Immature natural killer cell (primary cell): Measurements from ENCODE around the gene PARP1. TPM values are rescaled to one million over a fixed set of nuclear protein-coding genes. Genes with fewer than 3 reads are reported as not detected.

ENCODE experiments used
- DNase-seq, 3 donors: peaks; one replicate each; pipeline ENCODE4 v3.0.0; 2022; ENCODE audit warnings: mixed read lengths in 1 of 3
- H3K27ac Mint-ChIP-seq, 6 donors: one replicate each; pipeline ENCODE4 v1.8.0; 2020; ENCODE audit warnings: mixed read lengths in 6 of 6, mild to moderate bottlenecking in 5 of 6, inconsistent platforms in 4 of 6, moderate library complexity in 3 of 6
- H3K27me3 Mint-ChIP-seq, 3 donors: one replicate each; pipeline ENCODE4 v1.8.0; 2020 to 2021; ENCODE audit warnings: low read depth in 3 of 3, mild to moderate bottlenecking in 3 of 3, mixed read lengths in 3 of 3, moderate library complexity in 3 of 3, inconsistent platforms in 1 of 3
- H3K36me3 Mint-ChIP-seq, 3 donors: one replicate each; pipeline ENCODE4 v1.8.0; 2020; ENCODE audit warnings: mixed read lengths in 3 of 3, inconsistent platforms in 2 of 3, mild to moderate bottlenecking in 2 of 3
- H3K4me1 Mint-ChIP-seq, 2 donors: one replicate each; pipeline ENCODE4 v1.8.0; 2020; ENCODE audit warnings: inconsistent platforms in 2 of 2, mild to moderate bottlenecking in 2 of 2, mixed read lengths in 2 of 2, moderate library complexity in 1 of 2
- H3K4me3 Mint-ChIP-seq, 5 donors: one replicate each; pipeline ENCODE4 v1.8.0; 2020; ENCODE audit warnings: mild to moderate bottlenecking in 5 of 5, mixed read lengths in 5 of 5, inconsistent platforms in 3 of 5, moderate library complexity in 3 of 5
- H3K9me3 Mint-ChIP-seq, 6 donors: one replicate each; pipeline ENCODE4 v1.8.0; 2020; ENCODE audit warnings: mild to moderate bottlenecking in 6 of 6, mixed read lengths in 6 of 6, inconsistent platforms in 4 of 6, moderate library complexity in 3 of 6
- polyA plus RNA-seq, 3 donors: library from polyadenylated mRNA; unstranded; fragments of 300-500 nt; fragmentation: Illumina TruSeq; gene quantifications; one replicate each; pipeline ENCODE4 v1.2.3, GENCODE V29; 2021

Gene PARP1
- polyA plus RNA-seq, 3 donors from 2014 or later: 36.7 to 130 (median 63.2) TPM

DNA sequence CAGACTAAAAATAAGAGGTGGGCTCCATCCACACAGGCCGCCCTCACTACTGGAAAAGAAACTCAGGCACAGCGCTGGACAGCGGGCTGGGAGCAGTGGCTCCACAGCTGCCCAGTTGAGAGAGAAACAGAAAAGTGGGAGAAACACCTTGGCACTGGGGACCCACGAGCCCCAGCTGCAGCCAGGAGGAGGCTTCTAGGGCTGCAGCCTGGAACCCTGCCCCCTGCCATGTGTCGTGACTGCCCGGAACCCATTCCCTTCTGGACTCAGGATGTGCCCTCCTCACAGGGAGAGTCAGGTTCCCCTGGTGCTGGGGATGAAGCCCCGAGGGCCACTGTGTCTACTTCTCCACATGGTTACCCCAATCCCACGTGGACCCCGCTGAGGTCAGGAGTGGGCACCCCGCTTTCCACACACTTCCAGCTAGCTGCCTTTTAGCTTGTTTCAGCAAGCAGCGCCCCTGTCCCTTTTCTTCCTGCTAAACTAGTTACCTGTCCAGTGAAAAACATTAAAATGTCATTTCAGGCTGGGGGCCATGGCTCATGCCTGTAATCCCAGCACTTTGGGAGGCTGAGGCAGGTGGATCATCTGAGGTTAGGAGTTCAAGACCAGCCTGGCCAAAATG is 35.9 kb downstream of the PARP1 start:
- H3K27me3 Mint-ChIP-seq: peaks cover 0 to 2% (median 0%) of the 10 kb centered on the region in 3 donors
- H3K4me1 Mint-ChIP-seq: no peaks in the 10 kb centered on the region
- H3K4me3 Mint-ChIP-seq: no peak overlapping the region
- no peak for DNase-seq
- H3K36me3 Mint-ChIP-seq: peaks cover 15 to 66% (median 34%) of the 10 kb centered on the region in 3 donors
- H3K9me3 Mint-ChIP-seq: no peaks in the 10 kb centered on the region
- peak overlapping the region in 1 of 6 donors; percentile 48 for H3K27ac Mint-ChIP-seq

DNA sequence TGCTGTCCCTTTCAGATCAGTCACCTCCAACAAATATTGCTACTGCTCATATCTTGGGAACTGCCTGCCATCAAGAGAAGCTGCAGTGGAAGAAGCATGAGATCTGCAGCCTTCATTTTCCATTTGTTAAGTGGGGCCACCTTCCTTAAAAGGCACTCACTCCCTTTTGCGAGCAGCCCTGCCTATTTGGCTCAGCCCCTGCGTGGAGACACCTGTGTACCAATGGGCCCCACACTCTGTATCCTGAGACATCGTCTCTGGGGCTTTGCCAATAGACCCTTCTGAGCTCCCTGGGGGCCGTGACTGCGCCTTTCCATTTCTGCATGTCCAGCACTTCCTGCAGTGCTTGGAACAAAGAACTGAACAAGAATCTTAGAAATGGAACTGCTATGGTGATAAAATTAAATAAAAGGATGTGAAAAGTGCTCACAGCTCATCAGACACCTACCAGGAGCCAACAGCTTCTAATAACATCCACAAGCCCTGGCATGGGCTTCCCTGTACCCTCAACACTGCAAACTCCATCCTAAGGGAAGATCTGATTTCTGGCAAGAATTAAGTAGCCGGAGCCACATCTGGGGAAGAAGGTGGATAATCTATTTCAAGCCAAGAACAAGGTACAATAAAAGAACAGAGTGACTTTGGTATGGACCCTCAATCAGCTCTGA is 36.7 kb downstream of the PARP1 start:
- Mint-ChIP-seq H3K36me3 (peaks cover 11 to 59% (median 31%) of the 10 kb centered on the region in 3 donors), H3K4me1 (no peaks in the 10 kb centered on the region)

DNA sequence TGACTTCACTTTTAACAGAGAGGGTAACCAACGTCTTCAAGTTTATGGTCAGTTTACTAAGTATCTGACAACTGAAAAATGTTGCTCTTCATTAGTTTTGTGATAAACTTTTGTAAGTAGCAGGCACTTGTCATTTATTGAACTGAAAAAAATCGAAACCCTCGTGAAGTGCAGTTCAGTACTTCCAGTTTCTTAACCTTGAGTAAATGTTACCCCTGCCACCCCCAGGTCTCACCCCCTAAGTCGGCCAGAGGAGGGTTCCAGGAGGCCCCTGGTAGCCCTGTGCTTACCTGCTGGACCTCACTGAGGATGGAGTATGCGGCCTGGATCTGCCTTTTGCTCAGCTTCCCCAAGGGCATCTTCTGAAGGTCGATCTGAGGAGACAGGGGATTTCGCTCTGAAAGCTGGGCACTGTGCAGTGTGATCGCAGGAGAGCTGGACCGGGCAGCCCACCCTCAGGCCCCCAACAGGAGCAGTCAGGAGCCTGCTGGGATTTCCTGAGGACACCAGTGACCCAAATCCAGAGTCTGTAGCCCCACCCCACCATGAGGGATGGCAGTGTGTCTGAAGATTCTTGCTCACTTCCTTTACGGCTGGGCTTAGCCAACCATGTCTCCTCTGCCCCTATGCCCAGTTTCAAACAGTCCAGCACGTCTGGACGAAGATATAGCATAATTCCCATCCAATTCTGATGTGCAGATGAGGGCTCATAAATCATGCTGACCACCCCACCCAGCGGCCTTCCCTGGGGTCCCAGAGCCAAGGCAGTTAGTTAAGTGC is 37.6 kb downstream of the PARP1 start:
- peaks cover 11 to 57% (median 32%) of the 10 kb centered on the region in 3 donors for H3K36me3 Mint-ChIP-seq
- peaks cover 0 to 2% (median 0%) of the 10 kb centered on the region in 3 donors for H3K27me3 Mint-ChIP-seq
- H3K27ac Mint-ChIP-seq: no peak overlapping the region
- no peaks in the 10 kb centered on the region for H3K9me3 Mint-ChIP-seq
- no peak for DNase-seq
- H3K4me1 Mint-ChIP-seq: no peaks in the 10 kb centered on the region
- H3K4me3 Mint-ChIP-seq: no peak overlapping the region

More for the DNA sequence above, 36.7 kb downstream of the PARP1 start:
- no peak overlapping the region for H3K4me3 Mint-ChIP-seq
- DNase-seq: no peak
- peaks cover 0 to 2% (median 0%) of the 10 kb centered on the region in 3 donors for H3K27me3 Mint-ChIP-seq
- H3K27ac Mint-ChIP-seq: peak overlapping the region in 1 of 6 donors; percentile 13
- no peaks in the 10 kb centered on the region for H3K9me3 Mint-ChIP-seq

DNA sequence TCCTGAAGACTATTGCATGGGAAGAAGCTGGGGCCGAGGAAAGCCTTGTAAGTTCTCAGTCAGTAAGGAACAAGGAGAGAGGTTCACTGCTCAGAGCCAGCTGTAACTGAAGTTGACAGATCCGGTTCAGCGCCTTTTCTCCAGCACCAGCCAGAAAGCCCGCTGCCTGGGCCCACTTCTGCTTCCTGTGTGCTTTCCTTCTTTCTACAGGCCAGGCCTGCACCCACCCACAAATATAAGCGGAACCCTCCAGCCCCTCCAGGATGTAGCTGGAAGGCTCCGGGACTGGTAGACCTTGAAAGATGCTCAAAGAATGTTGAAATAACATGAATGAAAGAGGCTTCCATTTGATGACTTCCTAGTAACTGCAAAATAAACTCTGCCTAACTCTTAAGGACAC is 38.8 kb downstream of the PARP1 start:
- Mint-ChIP-seq H3K27me3 (peaks cover 0 to 2% (median 0%) of the 10 kb centered on the region in 3 donors), H3K4me1 (no peaks in the 10 kb centered on the region), H3K36me3 (peaks cover 11 to 56% (median 31%) of the 10 kb centered on the region in 3 donors), H3K4me3 (no peak overlapping the region), H3K27ac (no peak overlapping the region), H3K9me3 (no peaks in the 10 kb centered on the region)
- no peak for DNase-seq

DNA sequence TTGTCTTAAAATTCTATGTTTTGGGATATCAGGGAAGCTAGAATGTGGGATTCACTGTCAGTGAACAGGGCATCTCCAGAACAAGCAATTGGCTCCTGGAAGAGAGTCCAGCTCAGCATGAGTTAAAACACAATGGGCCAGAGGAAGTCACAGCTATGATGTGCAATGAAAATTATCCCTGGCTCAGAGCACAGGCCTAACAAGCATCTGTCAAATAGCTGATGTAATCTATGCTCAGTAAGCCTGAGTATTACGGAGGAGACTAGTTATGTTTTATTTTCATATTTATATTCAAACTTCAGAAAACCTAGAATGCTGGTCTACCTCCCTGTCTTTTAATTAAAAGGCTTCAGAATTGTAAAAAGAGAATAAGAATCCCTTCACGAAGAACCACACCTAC is 41.6 kb downstream of the PARP1 start:
- no peaks in the 10 kb centered on the region for H3K4me1 Mint-ChIP-seq
- no peak overlapping the region for H3K4me3 Mint-ChIP-seq
- peaks cover 16 to 63% (median 34%) of the 10 kb centered on the region in 3 donors for H3K36me3 Mint-ChIP-seq
- no peaks in the 10 kb centered on the region for H3K9me3 Mint-ChIP-seq
- peaks cover 0 to 2% (median 0%) of the 10 kb centered on the region in 3 donors for H3K27me3 Mint-ChIP-seq
- DNase-seq: no peak
- no peak overlapping the region for H3K27ac Mint-ChIP-seq

DNA sequence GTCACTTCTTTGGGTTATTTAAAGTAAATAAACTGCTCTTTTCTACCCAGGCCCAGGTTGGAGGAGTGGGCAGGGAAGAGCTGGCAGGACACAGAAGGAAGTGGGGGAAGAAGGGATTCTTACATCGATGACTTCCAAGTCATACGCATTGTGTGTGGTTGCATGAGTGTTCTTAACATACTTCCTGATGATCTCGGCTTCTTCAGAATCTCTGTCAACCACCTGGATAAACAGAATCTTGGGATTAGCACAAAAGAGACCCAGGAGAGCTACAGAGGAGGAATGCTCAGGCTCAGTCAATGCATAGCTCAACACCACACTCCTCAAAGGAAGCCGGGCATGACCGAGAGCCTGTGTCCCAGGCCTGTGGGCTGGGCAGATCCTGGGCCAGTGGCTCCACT is 42.1 kb downstream of the PARP1 start:
- no peak for DNase-seq
- Mint-ChIP-seq H3K9me3 (no peaks in the 10 kb centered on the region), H3K36me3 (peaks cover 21 to 66% (median 37%) of the 10 kb centered on the region in 3 donors), H3K27ac (no peak overlapping the region), H3K27me3 (peaks cover 0 to 2% (median 0%) of the 10 kb centered on the region in 3 donors), H3K4me1 (no peaks in the 10 kb centered on the region), H3K4me3 (no peak overlapping the region)

DNA sequence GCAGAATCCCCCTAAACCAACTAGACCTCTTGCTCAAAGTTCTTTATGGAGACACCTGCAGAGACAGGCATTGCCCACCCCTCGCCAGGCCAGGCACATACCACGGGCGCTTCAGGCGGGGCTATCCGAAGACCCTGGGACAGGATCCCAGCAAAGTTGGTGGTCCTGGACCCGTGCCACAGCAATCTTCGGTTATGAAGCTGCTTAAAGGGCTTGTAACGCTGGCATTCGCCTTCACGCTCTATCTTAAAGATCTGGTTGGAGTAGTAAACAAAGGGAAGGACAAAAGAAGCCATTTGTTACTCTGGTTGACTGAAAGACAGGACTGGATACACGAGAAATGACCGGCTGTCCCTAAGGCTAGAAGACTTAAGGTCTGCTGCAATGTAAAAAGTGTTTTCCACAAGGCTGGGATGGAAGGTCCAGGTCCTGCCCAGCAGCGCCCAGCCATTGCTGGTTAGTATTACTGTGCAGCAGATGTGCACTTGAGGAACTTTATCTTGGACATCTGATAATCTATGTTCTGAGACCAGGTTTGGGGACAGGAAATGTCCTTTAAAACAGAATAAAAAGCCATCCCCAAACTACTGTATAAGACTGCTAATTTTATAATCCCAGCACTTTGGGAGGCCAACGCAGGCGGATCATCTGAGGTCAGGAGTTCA is 42.9 kb downstream of the PARP1 start:
- H3K27me3 Mint-ChIP-seq: peaks cover 0 to 2% (median 0%) of the 10 kb centered on the region in 3 donors
- peaks cover 25 to 70% (median 43%) of the 10 kb centered on the region in 3 donors for H3K36me3 Mint-ChIP-seq
- no peak overlapping the region for H3K4me3 Mint-ChIP-seq
- DNase-seq: no peak
- no peaks in the 10 kb centered on the region for H3K4me1 Mint-ChIP-seq
- H3K9me3 Mint-ChIP-seq: no peaks in the 10 kb centered on the region
- H3K27ac Mint-ChIP-seq: no peak overlapping the region

DNA sequence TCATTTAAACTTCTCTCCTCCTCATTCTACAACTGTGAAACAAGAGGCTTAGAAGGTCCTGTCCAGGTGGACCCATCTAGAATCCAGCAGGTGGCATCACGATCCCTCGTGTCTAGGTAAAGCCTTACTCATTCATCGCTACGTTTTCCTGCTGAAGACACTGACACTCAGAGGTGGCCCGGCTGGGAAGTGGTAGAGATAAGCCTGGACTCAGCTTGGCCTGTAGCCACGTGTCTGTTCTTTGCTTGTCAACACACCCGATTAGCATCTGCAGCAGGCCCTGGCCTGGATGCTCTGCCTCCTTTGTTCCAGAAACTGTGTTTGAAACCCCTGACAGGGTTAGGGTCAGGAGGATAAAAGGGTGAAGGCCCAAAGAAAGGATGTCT is 43.4 kb downstream of the PARP1 start:
- Mint-ChIP-seq H3K9me3 (no peaks in the 10 kb centered on the region), H3K4me1 (no peaks in the 10 kb centered on the region), H3K36me3 (peaks cover 25 to 69% (median 43%) of the 10 kb centered on the region in 3 donors), H3K27me3 (peaks cover 0 to 2% (median 0%) of the 10 kb centered on the region in 3 donors), H3K4me3 (no peak overlapping the region), H3K27ac (no peak overlapping the region)
- no peak for DNase-seq

DNA sequence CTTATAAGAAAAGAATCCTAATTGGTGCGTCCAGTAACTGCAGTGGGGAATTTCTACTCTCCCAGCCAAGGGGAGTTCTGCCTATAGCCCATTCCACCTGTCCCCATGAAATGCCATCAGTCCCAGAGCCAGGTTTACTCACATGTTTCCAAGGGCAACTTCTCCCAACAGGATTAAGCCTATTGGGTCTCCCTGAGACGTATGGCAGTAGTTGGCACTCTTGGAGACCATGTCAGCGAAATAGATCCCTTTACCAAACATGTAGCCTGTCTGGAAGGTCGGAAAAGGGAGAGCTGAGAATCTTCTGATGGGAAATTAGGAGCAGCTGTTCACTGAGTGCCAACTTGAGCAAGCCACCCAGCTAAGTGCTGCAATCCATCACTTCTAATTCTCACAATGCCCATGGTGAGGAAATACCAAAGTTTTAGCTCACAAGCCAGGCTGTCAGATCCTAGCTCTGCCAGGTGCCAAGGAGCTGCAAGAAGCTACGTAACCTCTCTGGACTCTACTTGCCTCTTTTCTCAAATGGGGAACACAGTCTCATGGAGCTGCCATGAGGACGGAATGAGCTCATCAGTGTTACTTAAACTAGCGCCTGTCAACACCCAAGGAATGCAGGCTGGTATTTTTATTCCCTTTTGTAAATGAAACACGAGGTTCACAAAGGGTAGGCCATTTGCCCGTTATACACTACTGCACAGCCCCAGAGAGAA is 43.9 kb downstream of the PARP1 start:
- Mint-ChIP-seq H3K36me3 (peaks cover 29 to 72% (median 46%) of the 10 kb centered on the region in 3 donors), H3K27me3 (peaks cover 0 to 2% (median 0%) of the 10 kb centered on the region in 3 donors), H3K9me3 (no peaks in the 10 kb centered on the region), H3K4me1 (no peaks in the 10 kb centered on the region), H3K4me3 (no peak overlapping the region), H3K27ac (no peak overlapping the region)
- no peak for DNase-seq

DNA sequence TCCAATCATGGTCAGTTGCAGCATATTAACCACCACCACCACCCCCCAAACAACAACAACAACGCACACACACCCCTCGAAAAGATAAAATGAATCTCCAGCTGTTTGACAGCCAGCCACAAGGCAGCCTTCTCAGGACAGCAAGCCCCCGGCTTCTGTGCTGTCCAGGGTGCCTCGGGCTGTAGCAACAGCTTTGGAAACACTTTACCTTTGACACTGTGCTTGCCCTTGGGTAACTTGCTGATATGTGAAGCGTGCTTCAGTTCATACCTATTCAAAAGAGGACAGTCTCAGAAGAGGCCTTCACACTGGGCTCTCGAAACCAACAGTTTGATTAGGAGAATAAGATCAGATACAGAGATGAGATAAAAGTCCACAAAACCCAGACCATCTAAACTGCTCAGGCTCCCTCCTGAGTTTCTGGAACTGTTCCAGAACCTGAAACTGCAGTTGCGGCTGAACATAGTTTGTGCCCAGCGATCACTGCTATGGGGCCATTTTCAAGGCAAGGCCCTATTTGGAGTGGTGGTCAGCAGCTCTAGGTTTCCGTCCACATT is 44.9 kb downstream of the PARP1 start:
- H3K36me3 Mint-ChIP-seq: peaks cover 28 to 73% (median 47%) of the 10 kb centered on the region in 3 donors
- no peaks in the 10 kb centered on the region for H3K4me1 Mint-ChIP-seq
- H3K27ac Mint-ChIP-seq: no peak overlapping the region
- H3K27me3 Mint-ChIP-seq: peaks cover 0 to 2% (median 0%) of the 10 kb centered on the region in 3 donors
- H3K9me3 Mint-ChIP-seq: no peaks in the 10 kb centered on the region
- H3K4me3 Mint-ChIP-seq: no peak overlapping the region
- DNase-seq: no peak

DNA sequence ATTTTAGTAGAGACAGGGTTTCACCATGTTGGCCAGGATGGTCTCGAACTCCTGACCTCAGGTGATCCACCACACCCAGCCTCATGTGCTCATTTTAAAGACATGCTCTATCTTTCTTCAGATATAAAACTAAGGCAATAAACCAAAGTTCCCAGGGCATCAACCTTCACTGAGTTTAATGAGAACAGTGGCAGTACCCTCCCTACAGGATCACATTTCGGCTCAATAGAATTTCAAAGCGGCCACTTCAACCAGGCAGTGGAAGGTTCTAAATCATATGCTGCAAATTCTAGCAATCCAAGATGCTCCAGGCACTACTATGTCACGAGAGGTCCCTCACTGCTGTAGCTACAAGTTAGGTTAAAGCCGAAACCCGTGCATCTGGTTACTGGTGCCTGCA is 45.5 kb downstream of the PARP1 start:
- Mint-ChIP-seq H3K27ac (no peak overlapping the region), H3K9me3 (no peaks in the 10 kb centered on the region), H3K4me1 (no peaks in the 10 kb centered on the region), H3K36me3 (peaks cover 22 to 72% (median 42%) of the 10 kb centered on the region in 3 donors), H3K4me3 (no peak overlapping the region), H3K27me3 (peaks cover 0 to 3% (median 2%) of the 10 kb centered on the region in 3 donors)
- no peak for DNase-seq

DNA sequence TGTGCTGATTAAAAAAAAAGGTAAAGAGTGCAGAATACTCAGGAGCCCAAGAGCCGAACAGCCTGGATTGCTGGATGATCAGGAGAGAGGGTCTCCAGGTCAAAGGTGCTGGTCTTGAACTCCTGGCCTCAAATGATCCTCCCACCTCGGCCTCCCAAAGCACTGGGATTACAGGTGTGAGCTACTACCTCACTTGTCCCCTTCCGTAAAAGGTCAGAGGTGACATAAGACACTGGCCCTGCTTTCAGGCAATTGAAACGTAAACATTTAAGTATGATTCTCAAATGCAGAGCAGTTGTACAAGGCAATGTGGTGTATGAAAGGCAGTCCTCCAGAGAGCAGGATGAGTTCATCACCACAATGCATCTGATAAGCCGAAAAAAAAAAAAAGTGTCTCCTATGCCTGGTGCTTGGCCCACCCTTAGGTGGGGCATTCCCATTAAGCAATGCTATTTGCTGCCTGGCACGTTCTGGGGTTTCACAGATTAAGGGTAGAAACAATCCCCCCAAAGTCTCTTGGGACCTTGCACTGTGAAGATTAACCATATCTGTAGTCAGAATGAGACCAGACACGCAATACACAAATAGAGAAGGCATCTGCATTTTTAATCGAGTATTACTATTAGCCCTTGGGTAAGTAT is 47.7 kb downstream of the PARP1 start:
- no peaks in the 10 kb centered on the region for H3K9me3 Mint-ChIP-seq
- H3K27ac Mint-ChIP-seq: no peak overlapping the region

More for the DNA sequence above, 47.7 kb downstream of the PARP1 start:
- no peak for DNase-seq
- no peaks in the 10 kb centered on the region for H3K4me1 Mint-ChIP-seq
- no peak overlapping the region for H3K4me3 Mint-ChIP-seq
- H3K36me3 Mint-ChIP-seq: peaks cover 22 to 64% (median 38%) of the 10 kb centered on the region in 3 donors
- peaks cover 0 to 3% (median 2%) of the 10 kb centered on the region in 3 donors for H3K27me3 Mint-ChIP-seq
